Ishikawa (cell line): ENCODE results near the gene MORC4.

ENCODE experiments used
- CEBPB ChIP-seq: IDR thresholded peaks from 2 replicates; pipeline ENCODE4 v1.6.1; 2012
- CREB1 ChIP-seq: IDR thresholded peaks from 2 replicates; pipeline ENCODE4 v1.6.1; 2012; ENCODE audit warnings: low read depth
- EGR1 ChIP-seq: IDR thresholded peaks from 2 replicates; pipeline ENCODE4 v1.6.1; 2012
- EP300 ChIP-seq: IDR thresholded peaks from 2 replicates; pipeline ENCODE4 v1.6.1; 2012; ENCODE audit warnings: borderline replicate concordance
- FOXM1 ChIP-seq: IDR thresholded peaks from 2 replicates; pipeline ENCODE4 v1.6.1; 2012; ENCODE audit warnings: low read depth, borderline replicate concordance
- NFIC ChIP-seq: IDR thresholded peaks from 2 replicates; pipeline ENCODE4 v1.6.1; 2012
- RAD21 ChIP-seq: IDR thresholded peaks from 2 replicates; pipeline ENCODE4 v1.6.1; 2012; ENCODE audit warnings: low read depth
- TAF1 ChIP-seq: IDR thresholded peaks from 2 replicates; pipeline ENCODE4 v1.6.1; 2012; ENCODE audit warnings: low read depth, mild to moderate bottlenecking
- TCF12 ChIP-seq: IDR thresholded peaks from 2 replicates; pipeline ENCODE4 v1.6.1; 2012; ENCODE audit warnings: low read depth
- TEAD4 ChIP-seq: IDR thresholded peaks from 2 replicates; pipeline ENCODE4 v1.6.1; 2012
- YY1 ChIP-seq: IDR thresholded peaks from 2 replicates; pipeline ENCODE4 v1.6.1; 2012; ENCODE audit warnings: low read depth
- ZBTB7A ChIP-seq: IDR thresholded peaks from 2 replicates; pipeline ENCODE4 v1.6.1; 2012; ENCODE audit warnings: low read depth
- TF ChIP-seq, protein P1 (sequence below): IDR thresholded peaks from 2 replicates; pipeline ENCODE4 v1.6.1; 2012
- TF ChIP-seq, protein P2 (sequence below): IDR thresholded peaks from 2 replicates; pipeline ENCODE4 v1.6.1; 2012
- TF ChIP-seq, protein P3 (sequence below): IDR thresholded peaks from 2 replicates; pipeline ENCODE4 v1.6.1; 2012; ENCODE audit warnings: low read depth, mild to moderate bottlenecking

The MORC4 gene

GRCh38 chrX:106899841-106900240, 100.2 kb downstream of the MORC4 start:
- no peak for TF ChIP-seq NFIC
- TF ChIP-seq ZBTB7A: no peak
- TF ChIP-seq YY1: no peak
- no peak for TF ChIP-seq CREB1
- TF ChIP-seq RAD21: no peak
- no peak for TF ChIP-seq CEBPB

DNA sequence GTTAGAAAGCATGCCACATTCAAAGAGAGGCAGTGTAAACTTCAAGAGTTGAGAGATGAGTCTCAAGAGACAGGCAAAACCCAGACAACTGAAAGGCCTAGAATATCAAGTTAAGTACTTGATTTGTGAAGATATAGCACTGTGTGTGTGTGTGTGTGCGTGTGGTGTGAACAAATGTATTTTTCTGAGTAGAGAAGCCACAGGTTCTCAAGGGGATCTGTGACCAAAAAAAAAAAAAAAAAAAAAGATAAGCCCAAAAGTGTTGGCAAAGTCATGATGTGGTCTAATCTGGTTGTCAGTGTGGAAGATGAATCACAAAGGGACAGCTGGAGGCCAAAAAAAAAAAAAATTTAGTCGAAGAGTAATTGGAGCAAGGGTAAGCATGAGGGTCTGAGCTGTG, 100.7 kb downstream of the MORC4 start:
- no peak for TF ChIP-seq EGR1
- TF ChIP-seq ZBTB7A: no peak
- TF ChIP-seq, protein P1, sequence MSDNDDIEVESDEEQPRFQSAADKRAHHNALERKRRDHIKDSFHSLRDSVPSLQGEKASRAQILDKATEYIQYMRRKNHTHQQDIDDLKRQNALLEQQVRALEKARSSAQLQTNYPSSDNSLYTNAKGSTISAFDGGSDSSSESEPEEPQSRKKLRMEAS: no peak
- TF ChIP-seq EP300: no peak
- TF ChIP-seq TEAD4: no peak

- TF ChIP-seq, protein P2, sequence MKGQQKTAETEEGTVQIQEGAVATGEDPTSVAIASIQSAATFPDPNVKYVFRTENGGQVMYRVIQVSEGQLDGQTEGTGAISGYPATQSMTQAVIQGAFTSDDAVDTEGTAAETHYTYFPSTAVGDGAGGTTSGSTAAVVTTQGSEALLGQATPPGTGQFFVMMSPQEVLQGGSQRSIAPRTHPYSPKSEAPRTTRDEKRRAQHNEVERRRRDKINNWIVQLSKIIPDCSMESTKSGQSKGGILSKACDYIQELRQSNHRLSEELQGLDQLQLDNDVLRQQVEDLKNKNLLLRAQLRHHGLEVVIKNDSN: no peak
- TF ChIP-seq EP300 (no peak), TEAD4 (no peak), TAF1 (no peak), ZBTB7A (no peak), RAD21 (peak; percentile 61), NFIC (no peak)
Observed at GRCh38 chrX:106898462-106898861, 101.5 kb downstream of the MORC4 start.

GRCh38 chrX:106897259-106897658, 102.8 kb downstream of the MORC4 start:
- peak; percentile 77 for TF ChIP-seq YY1
- TF ChIP-seq NFIC: no peak

GRCh38 chrX:106894978-106895452, 105.0 kb downstream of the MORC4 start:
- TF ChIP-seq NFIC (0 out of 2 replicates have a peak, but pooled peaks have one; percentile 39), CREB1 (no peak)

- TF ChIP-seq YY1 (no peak), RAD21 (peak; percentile 79)
Observed at GRCh38 chrX:106894392-106894909, 105.6 kb downstream of the MORC4 start.

- TF ChIP-seq YY1: no peak
- no peak for TF ChIP-seq CEBPB
- TF ChIP-seq, protein P2: no peak
- no peak for TF ChIP-seq EGR1
- no peak for TF ChIP-seq TEAD4
- TF ChIP-seq, protein P3, sequence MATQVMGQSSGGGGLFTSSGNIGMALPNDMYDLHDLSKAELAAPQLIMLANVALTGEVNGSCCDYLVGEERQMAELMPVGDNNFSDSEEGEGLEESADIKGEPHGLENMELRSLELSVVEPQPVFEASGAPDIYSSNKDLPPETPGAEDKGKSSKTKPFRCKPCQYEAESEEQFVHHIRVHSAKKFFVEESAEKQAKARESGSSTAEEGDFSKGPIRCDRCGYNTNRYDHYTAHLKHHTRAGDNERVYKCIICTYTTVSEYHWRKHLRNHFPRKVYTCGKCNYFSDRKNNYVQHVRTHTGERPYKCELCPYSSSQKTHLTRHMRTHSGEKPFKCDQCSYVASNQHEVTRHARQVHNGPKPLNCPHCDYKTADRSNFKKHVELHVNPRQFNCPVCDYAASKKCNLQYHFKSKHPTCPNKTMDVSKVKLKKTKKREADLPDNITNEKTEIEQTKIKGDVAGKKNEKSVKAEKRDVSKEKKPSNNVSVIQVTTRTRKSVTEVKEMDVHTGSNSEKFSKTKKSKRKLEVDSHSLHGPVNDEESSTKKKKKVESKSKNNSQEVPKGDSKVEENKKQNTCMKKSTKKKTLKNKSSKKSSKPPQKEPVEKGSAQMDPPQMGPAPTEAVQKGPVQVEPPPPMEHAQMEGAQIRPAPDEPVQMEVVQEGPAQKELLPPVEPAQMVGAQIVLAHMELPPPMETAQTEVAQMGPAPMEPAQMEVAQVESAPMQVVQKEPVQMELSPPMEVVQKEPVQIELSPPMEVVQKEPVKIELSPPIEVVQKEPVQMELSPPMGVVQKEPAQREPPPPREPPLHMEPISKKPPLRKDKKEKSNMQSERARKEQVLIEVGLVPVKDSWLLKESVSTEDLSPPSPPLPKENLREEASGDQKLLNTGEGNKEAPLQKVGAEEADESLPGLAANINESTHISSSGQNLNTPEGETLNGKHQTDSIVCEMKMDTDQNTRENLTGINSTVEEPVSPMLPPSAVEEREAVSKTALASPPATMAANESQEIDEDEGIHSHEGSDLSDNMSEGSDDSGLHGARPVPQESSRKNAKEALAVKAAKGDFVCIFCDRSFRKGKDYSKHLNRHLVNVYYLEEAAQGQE: no peak
- TF ChIP-seq CREB1: no peak
- TF ChIP-seq EP300: no peak
- no peak for TF ChIP-seq NFIC
- no peak for TF ChIP-seq RAD21
- TF ChIP-seq ZBTB7A: no peak
- TF ChIP-seq FOXM1: no peak
- TF ChIP-seq TAF1: no peak
- no peak for TF ChIP-seq TCF12
- TF ChIP-seq, protein P1: no peak
Observed at GRCh38 chrX:106891762-106892460, 108.1 kb downstream of the MORC4 start.
